ENCODE results near the gene ATG9A. TPM values are rescaled to one million over a fixed set of nuclear protein-coding genes. Genes with fewer than 3 reads are reported as not detected.

The ATG9A gene
- total RNA-seq, 1 donor from 2014 or later, result 83.6 TPM

- peaks cover 3% of the 10 kb centered on the region for H3K27me3 Mint-ChIP-seq (ENCODE audit: unreplicated experiment)
- H3K9me3 Mint-ChIP-seq (ENCODE audit: unreplicated experiment), result no peaks in the 10 kb centered on the region
- H3K36me3 Mint-ChIP-seq (ENCODE audit: unreplicated experiment), result no peaks in the 10 kb centered on the region
- peak overlapping the region; percentile 94 for H3K27ac Mint-ChIP-seq (ENCODE audit: unreplicated experiment)
- H3K4me3 Mint-ChIP-seq (ENCODE audit: unreplicated experiment), result no peak overlapping the region
- no peak for DNase-seq (ENCODE audit: extremely low spot score, unreplicated experiment)
- TF ChIP-seq, protein P1, sequence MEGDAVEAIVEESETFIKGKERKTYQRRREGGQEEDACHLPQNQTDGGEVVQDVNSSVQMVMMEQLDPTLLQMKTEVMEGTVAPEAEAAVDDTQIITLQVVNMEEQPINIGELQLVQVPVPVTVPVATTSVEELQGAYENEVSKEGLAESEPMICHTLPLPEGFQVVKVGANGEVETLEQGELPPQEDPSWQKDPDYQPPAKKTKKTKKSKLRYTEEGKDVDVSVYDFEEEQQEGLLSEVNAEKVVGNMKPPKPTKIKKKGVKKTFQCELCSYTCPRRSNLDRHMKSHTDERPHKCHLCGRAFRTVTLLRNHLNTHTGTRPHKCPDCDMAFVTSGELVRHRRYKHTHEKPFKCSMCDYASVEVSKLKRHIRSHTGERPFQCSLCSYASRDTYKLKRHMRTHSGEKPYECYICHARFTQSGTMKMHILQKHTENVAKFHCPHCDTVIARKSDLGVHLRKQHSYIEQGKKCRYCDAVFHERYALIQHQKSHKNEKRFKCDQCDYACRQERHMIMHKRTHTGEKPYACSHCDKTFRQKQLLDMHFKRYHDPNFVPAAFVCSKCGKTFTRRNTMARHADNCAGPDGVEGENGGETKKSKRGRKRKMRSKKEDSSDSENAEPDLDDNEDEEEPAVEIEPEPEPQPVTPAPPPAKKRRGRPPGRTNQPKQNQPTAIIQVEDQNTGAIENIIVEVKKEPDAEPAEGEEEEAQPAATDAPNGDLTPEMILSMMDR (IDR thresholded peaks at IDR 0.05), result no peak
- H3K4me1 Mint-ChIP-seq (ENCODE audit: unreplicated experiment), result peaks cover 62% of the 10 kb centered on the region
Observed at GRCh38 chr2:219248845-219249202, 19.4 kb upstream of the ATG9A start.

GRCh38 chr2:219247678-219248642 lies 18.5 kb upstream of the ATG9A start:
- no peaks in the 10 kb centered on the region for H3K36me3 Mint-ChIP-seq (ENCODE audit: unreplicated experiment)
- peaks cover 55% of the 10 kb centered on the region for H3K4me1 Mint-ChIP-seq (ENCODE audit: unreplicated experiment)
- H3K27ac Mint-ChIP-seq (ENCODE audit: unreplicated experiment), result peak overlapping the region; percentile 52
- no peak overlapping the region for H3K4me3 Mint-ChIP-seq (ENCODE audit: unreplicated experiment)
- peaks cover 3% of the 10 kb centered on the region for H3K27me3 Mint-ChIP-seq (ENCODE audit: unreplicated experiment)
- no peaks in the 10 kb centered on the region for H3K9me3 Mint-ChIP-seq (ENCODE audit: unreplicated experiment)
- TF ChIP-seq, protein P1 (IDR thresholded peaks at IDR 0.05), result no peak
- no peak for DNase-seq (ENCODE audit: extremely low spot score, unreplicated experiment)

- no peak for DNase-seq (ENCODE audit: extremely low spot score, unreplicated experiment)
- H3K36me3 Mint-ChIP-seq (ENCODE audit: unreplicated experiment), result no peaks in the 10 kb centered on the region
- peak overlapping the region; percentile 85 for H3K4me3 Mint-ChIP-seq (ENCODE audit: unreplicated experiment)
- H3K4me1 Mint-ChIP-seq (ENCODE audit: unreplicated experiment), result peaks cover 45% of the 10 kb centered on the region
- TF ChIP-seq, protein P1 (IDR thresholded peaks at IDR 0.05), result no peak
- H3K27ac Mint-ChIP-seq (ENCODE audit: unreplicated experiment), result peak overlapping the region; percentile 41
- H3K9me3 Mint-ChIP-seq (ENCODE audit: unreplicated experiment), result no peaks in the 10 kb centered on the region
- no peaks in the 10 kb centered on the region for H3K27me3 Mint-ChIP-seq (ENCODE audit: unreplicated experiment)
Observed at GRCh38 chr2:219246559-219246958, 17.1 kb upstream of the ATG9A start.

- TF ChIP-seq, protein P1 (IDR thresholded peaks at IDR 0.05), result no peak
- H3K4me3 Mint-ChIP-seq (ENCODE audit: unreplicated experiment), result peak overlapping the region; percentile 85
- H3K4me1 Mint-ChIP-seq (ENCODE audit: unreplicated experiment), result peaks cover 38% of the 10 kb centered on the region
- peak overlapping the region; percentile 96 for H3K27ac Mint-ChIP-seq (ENCODE audit: unreplicated experiment)
- no peaks in the 10 kb centered on the region for H3K27me3 Mint-ChIP-seq (ENCODE audit: unreplicated experiment)
- H3K36me3 Mint-ChIP-seq (ENCODE audit: unreplicated experiment), result no peaks in the 10 kb centered on the region
- H3K9me3 Mint-ChIP-seq (ENCODE audit: unreplicated experiment), result no peaks in the 10 kb centered on the region
- DNase-seq (ENCODE audit: extremely low spot score, unreplicated experiment), result no peak
Observed at GRCh38 chr2:219245899-219246230, 16.4 kb upstream of the ATG9A start.

DNA sequence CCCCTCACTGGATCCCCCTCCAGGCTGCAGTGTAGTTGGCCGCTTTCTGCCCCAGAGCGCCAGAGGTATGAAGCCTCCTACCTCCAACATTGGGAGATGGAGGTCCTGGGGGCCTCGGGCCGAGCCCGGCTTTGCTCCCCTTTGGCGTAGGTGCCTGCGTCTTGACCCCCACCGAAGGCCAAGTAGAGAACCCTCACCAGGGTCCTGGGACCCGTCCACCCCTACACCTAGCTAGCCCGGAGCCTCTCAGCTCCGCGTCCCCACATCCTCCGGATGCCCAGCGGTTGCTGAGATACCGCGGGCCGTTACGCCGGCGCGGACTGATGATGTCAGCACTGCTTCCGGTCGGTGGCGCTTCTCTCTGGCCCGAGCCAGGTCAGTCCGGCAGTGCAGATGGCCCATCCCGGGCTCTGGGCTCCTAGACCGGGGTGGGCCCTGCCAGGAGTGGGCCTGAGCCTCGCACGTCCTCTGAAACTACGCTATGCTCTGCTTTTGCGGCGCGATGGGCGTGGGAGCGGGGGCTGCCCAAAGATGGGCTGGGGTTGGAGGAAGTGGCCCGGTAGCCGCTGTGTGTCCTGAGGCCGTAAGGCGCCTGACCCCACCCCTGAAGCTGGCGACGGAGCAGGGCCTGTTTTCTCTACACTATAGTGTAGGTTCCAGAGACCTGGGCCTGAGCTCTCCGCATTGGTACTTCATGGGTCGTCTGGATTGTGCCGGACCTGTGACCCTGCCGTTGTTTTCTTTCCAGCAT lies 15.9 kb upstream of the ATG9A start, which contains the start of the genes GLB1L and STK16:
Gene GLB1L (minus strand): TSS at position 297 of the 751 bp plus-strand sequence. CDS start 1,871 bp downstream, outside the sequence.
Gene STK16 (plus strand): TSS at position 332 of the 751 bp plus-strand sequence. CDS start 521 bp downstream, outside the sequence.
- DNase-seq (ENCODE audit: extremely low spot score, unreplicated experiment), result peak; percentile 98
- Mint-ChIP-seq H3K4me3 (ENCODE audit: unreplicated experiment) (peak within 1 kb of the TSS; percentile 85), H3K9me3 (ENCODE audit: unreplicated experiment) (no peaks in the 10 kb centered on the region), H3K4me1 (ENCODE audit: unreplicated experiment) (peaks cover 35% of the 10 kb centered on the region), H3K27ac (ENCODE audit: unreplicated experiment) (peak within 1 kb of the TSS; percentile 96), H3K36me3 (ENCODE audit: unreplicated experiment) (no peaks in the 10 kb centered on the region), H3K27me3 (ENCODE audit: unreplicated experiment) (no peaks in the 10 kb centered on the region)
- TF ChIP-seq, protein P1 (IDR thresholded peaks at IDR 0.05), result no peak

Data from osteocyte (in vitro differentiated cells).